WI38 (cell line): ENCODE measurements around the gene POLN.

Experiments
- H3K4me3 ChIP-seq: 2 replicates; pipeline ENCODE4 v1.5.1; 2011; ENCODE audit warnings: low read depth, mild to moderate bottlenecking, control low read depth, low read length
- TF ChIP-seq, protein P1 (sequence below): IDR thresholded peaks from 2 replicates; pipeline ENCODE4 v1.5.1; 2012; ENCODE audit warnings: low read depth, mild to moderate bottlenecking, control low read depth, low read length

POLN gene

DNA sequence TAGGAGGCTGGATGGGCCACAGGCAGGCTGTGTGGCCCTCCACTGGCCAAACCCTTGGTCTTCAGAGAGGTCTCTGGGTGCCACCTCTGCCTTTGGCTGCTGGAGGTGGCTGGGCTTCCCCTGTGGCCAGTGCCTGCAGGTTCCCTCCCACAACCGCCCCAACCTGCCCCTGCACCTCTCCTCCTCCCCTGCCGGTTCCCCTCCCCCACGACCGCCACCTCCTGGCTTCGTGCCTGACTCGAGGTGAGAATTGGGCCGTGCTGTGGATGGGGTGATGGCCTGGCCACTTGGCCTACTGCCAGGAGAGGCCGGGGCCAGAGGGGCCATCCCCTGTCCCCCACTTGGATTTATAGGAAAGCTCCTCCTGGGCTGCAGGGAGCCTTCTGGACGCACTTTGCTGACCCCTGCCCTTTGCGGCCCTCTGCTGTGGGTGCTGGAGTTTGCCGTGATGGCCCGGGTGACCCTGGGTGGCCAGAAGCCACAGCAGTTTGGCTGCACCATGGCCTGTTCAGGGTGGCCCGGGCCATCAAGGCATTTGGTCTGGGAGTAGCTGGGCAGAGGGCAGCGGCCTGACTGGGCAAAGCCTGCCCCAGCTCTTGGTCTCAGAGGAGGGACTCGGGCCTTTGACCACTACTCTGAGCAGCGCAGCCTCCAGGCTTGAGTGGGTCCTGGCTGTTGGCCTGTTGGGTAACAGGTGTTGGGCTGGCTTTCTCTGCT, 179.0 kb downstream of the POLN start:
- H3K4me3 ChIP-seq = no peak overlapping the region
- TF ChIP-seq, protein P1, sequence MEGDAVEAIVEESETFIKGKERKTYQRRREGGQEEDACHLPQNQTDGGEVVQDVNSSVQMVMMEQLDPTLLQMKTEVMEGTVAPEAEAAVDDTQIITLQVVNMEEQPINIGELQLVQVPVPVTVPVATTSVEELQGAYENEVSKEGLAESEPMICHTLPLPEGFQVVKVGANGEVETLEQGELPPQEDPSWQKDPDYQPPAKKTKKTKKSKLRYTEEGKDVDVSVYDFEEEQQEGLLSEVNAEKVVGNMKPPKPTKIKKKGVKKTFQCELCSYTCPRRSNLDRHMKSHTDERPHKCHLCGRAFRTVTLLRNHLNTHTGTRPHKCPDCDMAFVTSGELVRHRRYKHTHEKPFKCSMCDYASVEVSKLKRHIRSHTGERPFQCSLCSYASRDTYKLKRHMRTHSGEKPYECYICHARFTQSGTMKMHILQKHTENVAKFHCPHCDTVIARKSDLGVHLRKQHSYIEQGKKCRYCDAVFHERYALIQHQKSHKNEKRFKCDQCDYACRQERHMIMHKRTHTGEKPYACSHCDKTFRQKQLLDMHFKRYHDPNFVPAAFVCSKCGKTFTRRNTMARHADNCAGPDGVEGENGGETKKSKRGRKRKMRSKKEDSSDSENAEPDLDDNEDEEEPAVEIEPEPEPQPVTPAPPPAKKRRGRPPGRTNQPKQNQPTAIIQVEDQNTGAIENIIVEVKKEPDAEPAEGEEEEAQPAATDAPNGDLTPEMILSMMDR = no peak

DNA sequence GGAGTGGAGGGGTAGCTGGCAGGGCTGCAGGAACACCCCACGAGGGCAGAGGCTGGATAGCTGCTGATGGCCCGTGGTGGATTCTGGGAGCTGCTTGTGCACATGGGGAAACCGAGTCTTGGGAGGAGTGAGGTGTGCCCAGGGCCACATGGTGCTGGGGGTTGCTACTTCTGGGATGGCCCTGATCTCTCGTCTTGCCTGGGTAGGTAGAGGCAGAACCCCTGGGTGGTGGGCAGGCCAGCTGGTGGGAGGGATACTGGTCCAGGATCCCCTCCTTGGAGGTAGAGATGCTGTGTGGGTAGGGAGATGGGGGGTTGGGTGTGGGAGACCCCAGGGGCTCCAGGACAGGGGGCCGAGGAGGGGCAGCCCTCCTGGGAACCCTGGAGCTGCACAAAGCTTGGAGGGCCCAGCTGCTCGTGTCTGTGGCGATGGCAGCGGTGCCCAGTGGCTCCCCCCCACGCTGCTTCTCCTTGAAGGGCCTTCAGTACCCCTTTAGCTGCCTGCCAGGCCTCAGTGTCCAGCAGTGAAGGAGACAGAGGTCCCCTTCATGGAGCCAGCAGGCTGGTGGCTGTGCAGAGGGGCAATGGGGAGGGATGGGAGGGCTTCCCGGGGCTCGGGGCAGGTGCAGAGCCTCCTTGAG, 179.6 kb downstream of the POLN start:
- TF ChIP-seq, protein P1 = no peak
- no peak overlapping the region for H3K4me3 ChIP-seq

DNA sequence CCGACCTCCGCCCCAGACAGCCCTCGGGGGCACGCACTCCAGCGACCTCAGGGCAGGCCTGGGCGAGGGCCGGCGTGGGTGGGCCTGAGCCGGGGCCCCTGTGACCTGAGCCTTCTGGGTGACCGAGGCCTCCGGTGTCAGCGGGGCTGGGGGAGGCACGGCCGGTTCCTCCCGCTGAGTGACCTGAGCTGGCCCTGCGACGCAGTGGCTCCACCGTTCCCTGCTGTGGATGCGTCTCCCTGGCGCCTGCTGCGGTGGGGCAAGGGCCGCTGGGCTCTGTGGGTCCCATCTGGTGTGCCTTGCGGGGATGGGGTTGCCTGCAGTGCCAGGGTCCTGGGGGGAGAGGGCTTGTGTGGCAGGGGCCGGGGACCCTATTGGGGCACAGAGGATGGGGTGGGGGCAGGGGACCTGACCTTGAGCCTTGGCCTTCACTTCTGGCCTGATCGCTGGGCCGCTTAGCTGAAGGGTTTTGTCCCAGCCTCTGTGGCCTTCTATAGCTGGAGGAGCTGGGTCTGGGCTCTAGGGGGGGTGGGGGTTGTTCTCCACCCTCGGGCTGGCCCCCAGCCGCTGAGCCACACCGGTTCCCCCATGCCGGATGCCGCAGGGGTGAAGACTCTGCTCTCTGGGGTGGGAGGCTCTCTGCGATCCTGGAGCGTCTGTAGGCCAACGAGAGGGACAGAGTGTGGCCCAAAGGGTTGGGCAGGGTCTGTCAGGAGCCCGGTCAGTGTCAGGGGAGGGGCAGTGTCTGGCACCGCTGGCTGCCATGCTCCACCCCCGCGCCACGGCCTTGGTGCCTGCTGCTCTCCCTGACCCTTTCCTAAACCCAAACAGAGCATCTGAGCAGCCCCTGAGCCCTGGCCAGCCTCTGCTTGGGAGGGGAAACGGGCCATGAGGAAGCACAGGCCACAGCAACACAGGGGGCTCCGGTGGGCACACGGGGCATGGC, 180.5 kb downstream of the POLN start:
- TF ChIP-seq, protein P1 = no peak
- H3K4me3 ChIP-seq = no peak overlapping the region

DNA sequence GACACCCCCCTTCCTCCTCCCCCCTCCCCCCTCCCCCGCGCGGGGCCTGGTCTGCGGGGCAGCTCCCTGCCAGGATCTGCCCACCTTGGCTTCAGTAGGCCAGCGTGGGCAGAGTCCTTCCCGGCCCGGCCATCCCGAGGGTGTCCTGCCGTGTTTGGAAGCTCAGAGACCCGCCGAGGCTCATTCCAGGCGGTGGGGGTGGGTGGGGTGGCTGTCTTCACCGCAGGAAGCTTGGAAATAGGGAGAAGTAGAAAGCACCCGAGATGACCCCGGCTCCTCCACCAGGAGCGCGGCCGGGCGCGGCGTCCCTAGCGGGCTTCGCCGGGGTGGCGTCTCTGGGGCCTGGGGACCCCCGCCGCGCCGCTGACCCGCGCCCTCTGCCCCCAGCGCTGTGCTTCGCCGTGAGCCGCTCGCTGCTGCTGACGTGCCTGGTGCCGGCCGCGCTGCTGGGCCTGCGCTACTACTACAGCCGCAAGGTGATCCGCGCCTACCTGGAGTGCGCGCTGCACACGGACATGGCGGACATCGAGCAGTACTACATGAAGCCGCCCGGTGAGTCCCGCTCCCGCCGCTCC, 181.2 kb downstream of the POLN start:
- no peak overlapping the region for H3K4me3 ChIP-seq

DNA sequence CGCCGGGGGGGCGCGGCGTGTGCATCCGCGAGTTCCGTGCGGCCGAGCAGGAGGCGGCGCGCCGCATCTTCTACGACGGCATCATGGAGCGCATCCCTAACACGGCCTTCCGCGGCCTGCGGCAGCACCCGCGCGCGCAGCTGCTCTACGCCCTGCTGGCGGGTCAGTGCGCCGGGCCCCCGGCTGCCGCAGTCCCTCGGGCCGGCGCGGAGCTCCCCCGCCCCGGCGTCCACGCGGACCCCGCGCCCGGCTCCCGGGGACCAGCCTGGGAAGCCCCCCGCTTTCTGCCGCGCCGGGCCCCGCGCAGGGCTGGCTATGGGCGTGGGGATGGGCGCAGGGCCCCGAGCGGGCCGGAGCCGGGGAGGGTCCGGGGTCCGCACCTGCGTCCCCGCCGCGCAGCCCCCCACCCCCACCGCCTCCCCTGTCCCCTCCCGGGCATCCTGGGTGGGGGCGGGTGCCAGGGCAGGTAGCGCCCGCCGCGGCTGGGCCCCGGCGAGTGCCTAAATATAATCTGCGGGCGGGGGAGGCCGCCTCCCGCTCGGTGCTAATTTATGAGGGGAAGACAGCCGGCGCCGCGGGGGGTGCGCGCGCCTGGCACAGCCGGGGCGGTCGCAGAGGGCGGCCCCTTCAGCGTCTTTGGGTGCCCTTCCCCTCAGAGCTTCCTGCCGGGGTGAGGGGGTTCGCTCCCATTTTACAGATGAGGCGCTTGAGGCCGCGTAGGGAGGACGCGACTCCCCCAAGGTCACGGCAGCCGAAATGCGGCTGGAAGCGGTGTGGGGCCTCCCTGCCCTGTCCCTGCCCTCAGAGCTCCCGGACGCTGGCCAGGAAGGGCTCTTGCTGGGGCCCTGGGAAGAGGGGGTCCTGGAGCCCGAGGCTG, 182.0 kb downstream of the POLN start:
- no peak overlapping the region for H3K4me3 ChIP-seq
- TF ChIP-seq, protein P1 = no peak

More for the DNA sequence above, 181.2 kb downstream of the POLN start:
- TF ChIP-seq, protein P1 = no peak

DNA sequence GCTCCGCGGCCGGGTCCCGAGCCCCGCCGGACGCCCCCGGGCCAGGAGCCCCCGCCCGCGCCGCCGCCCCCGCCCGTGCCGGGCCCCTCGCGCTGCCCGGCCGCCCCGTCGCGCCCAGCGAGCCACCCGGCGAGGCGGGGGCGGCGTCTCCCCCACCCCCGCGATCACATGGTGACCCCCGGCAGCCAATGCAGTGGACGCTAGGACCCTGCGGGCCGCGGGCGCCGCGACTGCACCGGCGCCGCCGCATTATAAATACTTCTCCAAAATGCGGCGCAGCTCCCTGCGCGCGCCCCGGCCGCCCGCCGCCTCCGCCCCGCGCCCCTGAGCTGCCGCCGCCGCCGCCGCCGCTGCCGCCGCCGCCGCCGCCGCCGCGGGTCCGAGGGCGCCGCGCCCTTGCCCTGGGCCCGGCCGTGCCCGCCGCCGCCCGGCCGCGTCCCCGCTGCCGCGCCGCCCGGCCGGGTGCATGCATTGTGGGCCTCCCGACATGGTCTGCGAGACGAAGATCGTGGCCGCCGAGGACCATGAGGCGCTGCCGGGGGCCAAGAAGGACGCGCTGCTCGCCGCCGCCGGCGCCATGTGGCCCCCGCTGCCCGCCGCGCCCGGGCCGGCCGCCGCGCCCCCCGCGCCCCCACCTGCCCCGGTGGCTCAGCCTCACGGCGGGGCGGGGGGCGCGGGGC, 182.7 kb downstream of the POLN start, which contains the start of gene NAT8L:
Gene NAT8L, plus strand, starts transcription at position 282 of the 680 bp plus-strand sequence. Its CDS starts 185 bp downstream, at position 467.
- H3K4me3 ChIP-seq = 0 out of 2 replicates have a peak within 1 kb of the TSS, but pooled peaks have one; percentile 27
- TF ChIP-seq, protein P1 = no peak
